NB4 (cell line): Measurements from ENCODE around the gene TCERG1L.

Source experiments
- DNase-seq: peaks from one replicate; pipeline ENCODE4 v3.0.0; 2010; ENCODE audit warnings: low read depth
- H3K4me3 ChIP-seq: one replicate; pipeline ENCODE4 v1.5.1; 2011; ENCODE audit warnings: mild to moderate bottlenecking, low read depth, low read length, moderate library complexity
- MYC ChIP-seq: IDR thresholded peaks from 2 replicates; pipeline ENCODE4 v1.6.1; 2011; ENCODE audit warnings: low read depth, low read length
- POLR2A ChIP-seq: IDR thresholded peaks from 2 replicates; pipeline ENCODE4 v1.6.1; 2011; ENCODE audit warnings: mild to moderate bottlenecking; ENCODE audit not compliant: insufficient read length; ENCODE audit errors: extremely low read depth
- TF ChIP-seq, protein P1 (sequence below): IDR thresholded peaks from 2 replicates; pipeline ENCODE4 v1.6.1; 2011; ENCODE audit warnings: low read depth, low read length
- TF ChIP-seq, protein P2 (sequence below): IDR thresholded peaks from one replicate; pipeline ENCODE4 v1.5.1; 2012; ENCODE audit warnings: low read depth, low read length

TCERG1L gene

DNA sequence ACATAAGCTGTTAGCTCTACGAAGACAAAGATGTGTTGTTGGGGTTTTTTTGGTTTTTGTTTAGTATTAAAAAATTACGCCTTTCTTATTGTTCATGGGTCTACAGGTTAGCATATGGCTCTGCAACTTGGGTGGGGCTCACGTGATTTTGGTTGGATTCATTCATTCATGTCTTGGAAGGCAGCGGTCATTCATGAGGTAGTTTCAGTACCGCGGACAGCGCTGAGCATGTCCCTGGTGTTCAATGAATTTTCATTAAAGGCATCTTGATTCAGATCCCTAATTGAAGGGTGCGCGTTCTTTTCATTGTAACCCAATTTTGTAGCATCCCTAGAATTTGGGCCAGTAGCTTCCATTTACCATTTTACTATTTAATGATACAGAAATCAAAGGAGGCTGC is 42.9 kb upstream of the TCERG1L start:
- DNase-seq: peak; percentile 32
- H3K4me3 ChIP-seq: no peak overlapping the region
- TF ChIP-seq, protein P1, sequence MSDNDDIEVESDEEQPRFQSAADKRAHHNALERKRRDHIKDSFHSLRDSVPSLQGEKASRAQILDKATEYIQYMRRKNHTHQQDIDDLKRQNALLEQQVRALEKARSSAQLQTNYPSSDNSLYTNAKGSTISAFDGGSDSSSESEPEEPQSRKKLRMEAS: no peak; the same call in 1 of the 2 replicates
- TF ChIP-seq, protein P2, sequence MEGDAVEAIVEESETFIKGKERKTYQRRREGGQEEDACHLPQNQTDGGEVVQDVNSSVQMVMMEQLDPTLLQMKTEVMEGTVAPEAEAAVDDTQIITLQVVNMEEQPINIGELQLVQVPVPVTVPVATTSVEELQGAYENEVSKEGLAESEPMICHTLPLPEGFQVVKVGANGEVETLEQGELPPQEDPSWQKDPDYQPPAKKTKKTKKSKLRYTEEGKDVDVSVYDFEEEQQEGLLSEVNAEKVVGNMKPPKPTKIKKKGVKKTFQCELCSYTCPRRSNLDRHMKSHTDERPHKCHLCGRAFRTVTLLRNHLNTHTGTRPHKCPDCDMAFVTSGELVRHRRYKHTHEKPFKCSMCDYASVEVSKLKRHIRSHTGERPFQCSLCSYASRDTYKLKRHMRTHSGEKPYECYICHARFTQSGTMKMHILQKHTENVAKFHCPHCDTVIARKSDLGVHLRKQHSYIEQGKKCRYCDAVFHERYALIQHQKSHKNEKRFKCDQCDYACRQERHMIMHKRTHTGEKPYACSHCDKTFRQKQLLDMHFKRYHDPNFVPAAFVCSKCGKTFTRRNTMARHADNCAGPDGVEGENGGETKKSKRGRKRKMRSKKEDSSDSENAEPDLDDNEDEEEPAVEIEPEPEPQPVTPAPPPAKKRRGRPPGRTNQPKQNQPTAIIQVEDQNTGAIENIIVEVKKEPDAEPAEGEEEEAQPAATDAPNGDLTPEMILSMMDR: no peak
- no peak for TF ChIP-seq POLR2A
- no peak for TF ChIP-seq MYC

DNA sequence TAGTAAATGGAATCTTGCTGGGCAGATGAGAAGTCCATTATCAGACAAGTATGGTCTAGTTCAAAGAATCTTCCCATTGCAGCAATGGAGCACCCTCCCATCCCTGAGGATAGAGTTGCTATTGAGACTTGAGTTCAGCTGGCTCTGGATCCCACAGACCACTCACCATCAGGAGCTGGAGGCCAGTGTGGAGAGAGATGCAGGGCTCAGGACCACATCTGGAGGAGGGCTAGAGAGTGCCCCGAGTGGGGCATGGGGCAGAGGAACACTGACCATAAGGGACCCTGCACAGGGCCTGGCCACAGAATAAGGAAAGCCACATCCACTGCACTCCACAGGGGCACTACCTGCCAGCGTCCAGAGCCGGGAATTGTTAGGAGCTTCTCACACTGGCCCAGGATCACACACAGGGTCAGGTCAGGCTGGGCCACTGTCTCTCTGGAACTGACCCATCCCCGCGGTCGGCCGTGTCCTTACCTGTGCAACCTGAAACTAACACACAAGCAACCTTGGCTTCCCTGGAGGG is 41.3 kb upstream of the TCERG1L start:
- H3K4me3 ChIP-seq: no peak overlapping the region
- TF ChIP-seq, protein P1: no peak
- TF ChIP-seq POLR2A: no peak
- TF ChIP-seq MYC: no peak
- TF ChIP-seq, protein P2: no peak
- DNase-seq: no peak

DNA sequence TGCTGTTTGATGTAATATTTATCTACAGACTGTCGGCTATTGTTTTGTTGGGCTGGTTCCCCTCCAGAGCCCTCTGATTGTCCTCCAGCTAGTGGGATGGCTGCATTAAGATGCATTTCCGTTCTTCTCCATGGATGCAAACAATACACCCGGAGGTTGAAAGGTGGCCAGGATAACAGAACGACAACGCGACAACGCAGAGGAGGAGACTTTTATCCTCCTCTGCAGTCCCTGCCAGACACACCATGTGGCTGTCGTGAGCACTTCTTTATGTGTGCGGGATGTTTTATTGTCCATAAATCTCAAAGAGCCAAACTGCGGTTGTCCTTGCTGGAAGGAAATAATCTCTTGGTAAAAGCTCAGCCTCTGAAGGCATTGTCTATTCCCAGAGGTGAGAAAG is 39.1 kb upstream of the TCERG1L start:
- no peak overlapping the region for H3K4me3 ChIP-seq
- no peak for DNase-seq
- TF ChIP-seq POLR2A (no peak), MYC (no peak)
- TF ChIP-seq, protein P1: no peak
- TF ChIP-seq, protein P2: no peak

DNA sequence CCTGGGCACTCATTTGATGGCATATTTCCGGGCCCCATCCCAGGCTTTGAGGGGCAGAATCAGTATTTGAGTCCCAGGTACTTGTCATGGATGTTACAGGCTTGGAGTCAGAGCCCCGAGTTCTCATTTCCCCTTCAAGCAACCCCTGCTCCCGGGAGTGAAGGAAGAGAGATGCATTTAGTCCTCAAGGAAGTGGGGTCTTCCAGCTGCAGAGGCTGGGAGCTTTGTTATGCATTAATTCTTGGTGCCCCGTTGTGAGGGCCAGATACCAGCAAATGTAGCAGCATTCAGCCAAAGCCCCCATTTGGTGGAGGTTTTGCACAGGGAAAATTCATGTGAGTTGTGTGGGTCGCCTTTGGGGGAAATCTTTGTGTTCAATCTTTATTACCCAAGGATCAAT is 38.7 kb upstream of the TCERG1L start:
- DNase-seq: no peak
- no peak overlapping the region for H3K4me3 ChIP-seq
- TF ChIP-seq, protein P1: no peak
- no peak for TF ChIP-seq POLR2A
- TF ChIP-seq, protein P2: no peak
- TF ChIP-seq MYC: no peak

DNA sequence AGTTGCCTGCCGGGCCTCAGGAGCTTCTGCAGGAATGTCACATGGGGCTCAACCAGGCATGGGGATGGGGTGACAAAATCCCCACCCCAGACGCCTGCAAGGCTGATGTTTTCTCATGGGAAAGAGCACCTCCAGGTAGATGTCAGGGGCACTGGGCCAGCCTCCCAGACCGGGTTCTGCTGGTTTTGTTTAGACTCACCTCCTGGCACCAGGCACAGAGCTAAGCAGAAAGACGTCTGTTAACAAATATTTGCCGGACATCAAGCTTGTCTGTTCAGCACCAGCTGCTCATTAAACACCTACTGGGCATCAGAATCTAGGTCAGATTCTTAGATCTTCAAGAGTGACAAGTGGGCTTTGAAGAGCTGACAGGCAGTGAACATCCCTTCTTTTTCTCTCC is 34.9 kb upstream of the TCERG1L start:
- TF ChIP-seq MYC (no peak), POLR2A (no peak)
- TF ChIP-seq, protein P2: no peak
- TF ChIP-seq, protein P1: no peak
- DNase-seq: no peak

DNA sequence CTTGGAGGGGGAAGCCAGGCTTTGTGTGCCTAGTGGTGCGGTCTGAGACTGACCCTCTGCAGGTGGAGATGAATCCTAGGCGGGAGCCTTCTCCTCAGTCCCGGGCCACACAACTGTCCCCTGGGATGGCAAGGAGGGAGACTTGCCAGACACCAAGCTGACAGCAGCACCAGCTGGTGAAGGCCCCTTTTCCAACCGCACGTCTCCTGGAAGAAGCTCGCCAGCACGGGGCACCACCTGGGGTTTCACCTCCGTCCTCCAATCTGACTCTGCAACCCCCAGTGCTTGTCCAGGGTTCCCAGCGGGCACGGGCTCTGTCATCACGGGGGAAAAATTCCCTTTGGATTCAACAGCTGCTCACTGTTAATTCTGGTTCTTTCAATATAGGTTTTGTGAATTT is 34.2 kb upstream of the TCERG1L start:
- TF ChIP-seq MYC (no peak), POLR2A (no peak)
- TF ChIP-seq, protein P2: no peak
- TF ChIP-seq, protein P1: no peak
- DNase-seq: no peak
- H3K4me3 ChIP-seq: no peak overlapping the region

More for the DNA sequence above, 34.9 kb upstream of the TCERG1L start:
- H3K4me3 ChIP-seq: no peak overlapping the region
